ENCODE measurements around the gene ANP32E. TPM values are rescaled to one million over a fixed set of nuclear protein-coding genes. Genes with fewer than 3 reads are reported as not detected.
"Not testable (repeated sequence)": the region's sequence is repeated elsewhere in the genome, so short reads cannot be mapped to it uniquely, and the experiment has no call there.

Gene ANP32E
- total RNA-seq, 1 donor from 2014 or later = 17.9 TPM

- DNase-seq (ENCODE audit: low spot score) = not testable (repeated sequence)
These were observed 21.7 kb downstream of the ANP32E start for GRCh38 chr1:150214099-150214756.

- peak; percentile 96 for DNase-seq (ENCODE audit: low spot score)
These were observed 22.5 kb downstream of the ANP32E start for GRCh38 chr1:150213170-150214098.

- DNase-seq (ENCODE audit: low spot score) = no peak
These were observed 23.8 kb downstream of the ANP32E start for GRCh38 chr1:150212070-150212469.

- DNase-seq (ENCODE audit: low spot score) = no peak
These were observed 25.2 kb downstream of the ANP32E start for GRCh38 chr1:150210706-150211105.

- DNase-seq (ENCODE audit: low spot score) = no peak
These were observed 25.8 kb downstream of the ANP32E start for GRCh38 chr1:150210091-150210490.

GRCh38 chr1:150208460-150208859 lies 27.5 kb downstream of the ANP32E start:
- not testable (repeated sequence) for DNase-seq (ENCODE audit: low spot score)

- DNase-seq (ENCODE audit: low spot score) = no peak
These were observed 28.5 kb downstream of the ANP32E start for GRCh38 chr1:150207281-150207971.

- DNase-seq (ENCODE audit: low spot score) = no peak
These were observed 39.5 kb downstream of the ANP32E start for GRCh38 chr1:150196417-150196816.

- no peak for DNase-seq (ENCODE audit: low spot score)
These were observed 41.4 kb downstream of the ANP32E start for GRCh38 chr1:150194381-150195031.

- DNase-seq (ENCODE audit: low spot score) = no peak
These were observed 43.9 kb downstream of the ANP32E start for GRCh38 chr1:150192012-150192411.

GRCh38 chr1:150187560-150187931 lies 48.4 kb downstream of the ANP32E start:
- no peak for DNase-seq (ENCODE audit: low spot score)

GRCh38 chr1:150186789-150187559 lies 48.9 kb downstream of the ANP32E start:
- no peak for DNase-seq (ENCODE audit: low spot score)

- not testable (repeated sequence) for DNase-seq (ENCODE audit: low spot score)
These were observed 49.5 kb downstream of the ANP32E start for GRCh38 chr1:150186438-150186788.

GRCh38 chr1:150185481-150185880 lies 50.4 kb downstream of the ANP32E start:
- DNase-seq (ENCODE audit: low spot score) = no peak

- no peak for DNase-seq (ENCODE audit: low spot score)
These were observed 52.9 kb downstream of the ANP32E start for GRCh38 chr1:150183061-150183460.

- DNase-seq (ENCODE audit: low spot score) = no peak
These were observed 53.7 kb downstream of the ANP32E start for GRCh38 chr1:150182247-150182646.

GRCh38 chr1:150180474-150180873 lies 55.4 kb downstream of the ANP32E start:
- no peak for DNase-seq (ENCODE audit: low spot score)

- no peak for DNase-seq (ENCODE audit: low spot score)
These were observed 56.0 kb downstream of the ANP32E start for GRCh38 chr1:150179867-150180266.

GRCh38 chr1:150178548-150178947 lies 57.4 kb downstream of the ANP32E start:
- no peak for DNase-seq (ENCODE audit: low spot score)

- DNase-seq (ENCODE audit: low spot score) = no peak
These were observed 59.3 kb downstream of the ANP32E start for GRCh38 chr1:150176593-150176992.

- no peak for DNase-seq (ENCODE audit: low spot score)
These were observed 62.7 kb downstream of the ANP32E start for GRCh38 chr1:150173141-150173585.
